ENCODE measurements around the gene ZNF25. TPM values are rescaled to one million over a fixed set of nuclear protein-coding genes. Genes with fewer than 3 reads are reported as not detected.
A peak's percentile ranks its signal among the peaks of the same experiment; 100 is the strongest.

ZNF25 gene
- total RNA-seq, 3 donors from 2014 or later (not counting 1 experiment from before 2014, with no cell fraction given) = 7.8 to 11.1 (median 8.8) TPM

DNA sequence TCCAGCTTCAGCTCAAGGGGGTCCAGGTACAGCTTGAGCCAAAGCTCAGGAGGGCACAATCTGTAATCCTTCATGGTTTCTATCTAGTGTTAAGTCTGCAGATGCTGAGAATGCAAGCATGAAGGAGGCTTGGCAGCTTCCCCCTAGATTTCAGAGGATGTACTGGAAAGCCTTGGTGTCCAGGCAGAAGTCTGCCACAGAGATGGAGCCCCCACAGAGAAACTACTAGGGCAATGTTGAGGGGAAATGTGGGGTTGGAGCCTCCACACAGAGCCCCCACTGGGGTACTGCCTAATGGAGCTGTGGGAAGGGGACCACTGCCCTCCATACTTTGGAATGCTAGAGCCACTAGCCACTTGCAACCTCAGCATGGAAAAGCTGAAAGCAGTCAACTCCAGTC is 11.4 kb downstream of the ZNF25 start:
- H3K27me3 Mint-ChIP-seq (ENCODE audit: low read depth in 2 of 2) = no peaks in the 10 kb centered on the region
- ATAC-seq = no peak
- Histone ChIP-seq H3K9me3 (ENCODE audit: control insufficient read depth, insufficient read depth, low read length) (peaks cover 10% of the 10 kb centered on the region), H3K27ac (ENCODE audit: low read length) (no peak overlapping the region), H3K27me3 (ENCODE audit: control insufficient read depth, insufficient read depth, low read length) (no peaks in the 10 kb centered on the region), H3K4me3 (ENCODE audit: low read length) (no peak overlapping the region), H3K36me3 (ENCODE audit: control insufficient read depth, insufficient read depth, low read length) (peaks cover 33% of the 10 kb centered on the region), H3K4me1 (ENCODE audit: control insufficient read depth, insufficient read depth, low read length) (no peaks in the 10 kb centered on the region)
- DNase-seq = no peak
- TF ChIP-seq, protein P1, sequence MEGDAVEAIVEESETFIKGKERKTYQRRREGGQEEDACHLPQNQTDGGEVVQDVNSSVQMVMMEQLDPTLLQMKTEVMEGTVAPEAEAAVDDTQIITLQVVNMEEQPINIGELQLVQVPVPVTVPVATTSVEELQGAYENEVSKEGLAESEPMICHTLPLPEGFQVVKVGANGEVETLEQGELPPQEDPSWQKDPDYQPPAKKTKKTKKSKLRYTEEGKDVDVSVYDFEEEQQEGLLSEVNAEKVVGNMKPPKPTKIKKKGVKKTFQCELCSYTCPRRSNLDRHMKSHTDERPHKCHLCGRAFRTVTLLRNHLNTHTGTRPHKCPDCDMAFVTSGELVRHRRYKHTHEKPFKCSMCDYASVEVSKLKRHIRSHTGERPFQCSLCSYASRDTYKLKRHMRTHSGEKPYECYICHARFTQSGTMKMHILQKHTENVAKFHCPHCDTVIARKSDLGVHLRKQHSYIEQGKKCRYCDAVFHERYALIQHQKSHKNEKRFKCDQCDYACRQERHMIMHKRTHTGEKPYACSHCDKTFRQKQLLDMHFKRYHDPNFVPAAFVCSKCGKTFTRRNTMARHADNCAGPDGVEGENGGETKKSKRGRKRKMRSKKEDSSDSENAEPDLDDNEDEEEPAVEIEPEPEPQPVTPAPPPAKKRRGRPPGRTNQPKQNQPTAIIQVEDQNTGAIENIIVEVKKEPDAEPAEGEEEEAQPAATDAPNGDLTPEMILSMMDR (IDR thresholded peaks at IDR 0.05) = no peak
- H3K4me1 Mint-ChIP-seq = no peaks in the 10 kb centered on the region
- H3K36me3 Mint-ChIP-seq = peaks cover 34% of the 10 kb centered on the region
- peaks cover 3 to 11% of the 10 kb centered on the region in 2 donors for H3K9me3 Mint-ChIP-seq
- H3K4me3 Mint-ChIP-seq = no peak overlapping the region
- H3K27ac Mint-ChIP-seq = no peak overlapping the region
- intact Hi-C loops (cut with micrococcal nuclease) = no loop called here

DNA sequence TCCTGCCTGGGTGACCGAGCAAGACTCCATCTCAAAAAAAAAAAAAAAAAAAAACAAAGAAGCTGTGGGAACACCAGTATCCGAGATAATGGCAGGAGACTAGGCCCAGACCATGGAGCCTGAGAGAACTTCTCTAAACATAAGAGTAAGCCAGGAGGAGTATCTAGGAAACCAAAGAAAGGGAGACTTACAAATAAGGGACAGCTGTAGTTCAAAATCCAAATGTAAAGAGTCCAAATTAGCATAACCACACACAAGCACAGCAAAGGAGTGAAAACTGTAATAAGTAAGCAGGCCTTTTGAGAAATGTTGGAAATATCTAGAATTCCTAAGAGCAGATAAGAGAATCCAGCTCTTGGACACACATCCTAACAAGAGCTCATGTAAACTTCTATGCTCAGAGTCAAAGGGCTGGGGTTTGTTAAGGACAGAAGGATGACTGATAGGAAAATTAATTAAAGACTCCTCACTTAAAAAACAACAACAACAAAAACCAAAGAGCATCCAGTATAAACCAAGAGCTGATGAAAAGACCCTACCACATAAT is 15.8 kb downstream of the ZNF25 start:
- H3K36me3 Mint-ChIP-seq = peaks cover 30% of the 10 kb centered on the region
- H3K9me3 ChIP-seq (ENCODE audit: control insufficient read depth, insufficient read depth, low read length) = peaks cover 10% of the 10 kb centered on the region

DNA sequence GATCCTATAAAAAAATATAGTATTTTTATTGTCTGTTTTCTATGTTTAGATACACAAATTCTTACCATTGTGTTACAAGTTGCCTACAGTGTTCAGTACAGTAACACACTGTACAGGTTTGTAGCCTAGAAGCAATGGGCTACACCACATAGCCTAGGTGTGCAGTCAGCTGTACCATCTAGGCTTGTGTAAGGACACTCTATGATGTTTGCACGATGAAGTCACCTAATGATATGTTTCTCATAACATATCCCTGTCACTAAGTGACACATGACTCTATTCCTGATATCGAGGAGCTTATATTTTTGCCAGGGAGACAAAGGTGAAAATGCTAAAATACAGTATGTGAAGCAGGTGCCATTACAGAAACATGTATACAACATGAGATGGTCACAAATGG is 18.6 kb downstream of the ZNF25 start:
- TF ChIP-seq, protein P1 (IDR thresholded peaks at IDR 0.05) = no peak
- Mint-ChIP-seq H3K27me3 (ENCODE audit: low read depth in 2 of 2) (no peaks in the 10 kb centered on the region), H3K4me1 (peaks cover 0 to 4% of the 10 kb centered on the region in 2 donors), H3K36me3 (peaks cover 42% of the 10 kb centered on the region), H3K27ac (no peak overlapping the region), H3K9me3 (peaks cover 0 to 2% of the 10 kb centered on the region in 2 donors), H3K4me3 (no peak overlapping the region)
- H3K9me3 ChIP-seq (ENCODE audit: control insufficient read depth, insufficient read depth, low read length) = no peaks in the 10 kb centered on the region
- WGBS (ENCODE audit: insufficient coverage) = 100% methylated on average over 2 of the region's 2 CpGs
- ATAC-seq (no peak), DNase-seq (no peak)
- H3K4me1 ChIP-seq (ENCODE audit: control insufficient read depth, insufficient read depth, low read length) = no peaks in the 10 kb centered on the region
- intact Hi-C loops (cut with micrococcal nuclease) = no loop called here
- no peak overlapping the region for H3K4me3 ChIP-seq (ENCODE audit: low read length)
- peaks cover 42% of the 10 kb centered on the region for H3K36me3 ChIP-seq (ENCODE audit: control insufficient read depth, insufficient read depth, low read length)
- H3K27me3 ChIP-seq (ENCODE audit: control insufficient read depth, insufficient read depth, low read length) = no peaks in the 10 kb centered on the region
- H3K27ac ChIP-seq (ENCODE audit: low read length) = no peak overlapping the region

More for the DNA sequence above, 15.8 kb downstream of the ZNF25 start:
- no peak for ATAC-seq
- peaks cover 0 to 4% of the 10 kb centered on the region in 2 donors for H3K4me1 Mint-ChIP-seq
- no peaks in the 10 kb centered on the region for H3K4me1 ChIP-seq (ENCODE audit: control insufficient read depth, insufficient read depth, low read length)
- no peak overlapping the region for H3K4me3 Mint-ChIP-seq
- H3K4me3 ChIP-seq (ENCODE audit: low read length) = no peak overlapping the region
- H3K36me3 ChIP-seq (ENCODE audit: control insufficient read depth, insufficient read depth, low read length) = peaks cover 37% of the 10 kb centered on the region
- TF ChIP-seq, protein P1 (IDR thresholded peaks at IDR 0.05) = no peak
- H3K27me3 ChIP-seq (ENCODE audit: control insufficient read depth, insufficient read depth, low read length) = no peaks in the 10 kb centered on the region
- intact Hi-C loops (cut with micrococcal nuclease) = no loop called here
- H3K27me3 Mint-ChIP-seq (ENCODE audit: low read depth in 2 of 2) = no peaks in the 10 kb centered on the region
- H3K9me3 Mint-ChIP-seq = peaks cover 3 to 5% of the 10 kb centered on the region in 2 donors
- H3K27ac ChIP-seq (ENCODE audit: low read length) = no peak overlapping the region
- 100% methylated on average over 2 of the region's 2 CpGs for WGBS (ENCODE audit: insufficient coverage)
- no peak overlapping the region for H3K27ac Mint-ChIP-seq
- DNase-seq = no peak

DNA sequence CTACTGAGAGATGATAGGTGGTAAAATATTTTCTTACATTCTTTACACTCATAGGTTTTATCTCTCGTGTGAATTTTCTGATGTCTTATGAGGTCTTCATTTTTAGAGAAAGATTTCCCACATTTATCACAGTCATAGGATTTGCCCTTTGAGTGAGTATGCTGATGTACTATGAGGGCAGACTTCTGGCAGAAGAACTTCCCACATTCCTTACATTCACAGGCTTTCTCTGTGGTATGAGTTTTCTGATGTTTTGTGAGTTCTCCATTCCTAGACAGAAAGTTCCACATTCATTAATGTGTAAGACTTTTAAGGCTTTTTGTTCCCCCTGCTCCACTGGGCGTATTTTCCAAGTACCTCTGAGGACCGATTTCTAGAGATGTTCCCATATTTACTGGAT is 23.5 kb downstream of the ZNF25 start:
- no peaks in the 10 kb centered on the region for H3K27me3 Mint-ChIP-seq (ENCODE audit: low read depth in 2 of 2)
- intact Hi-C loops (cut with micrococcal nuclease) = no loop called here
- peaks cover 62% of the 10 kb centered on the region for H3K36me3 ChIP-seq (ENCODE audit: control insufficient read depth, insufficient read depth, low read length)
- H3K27me3 ChIP-seq (ENCODE audit: control insufficient read depth, insufficient read depth, low read length) = no peaks in the 10 kb centered on the region
- no peak overlapping the region for H3K4me3 ChIP-seq (ENCODE audit: low read length)
- no peaks in the 10 kb centered on the region for H3K4me1 ChIP-seq (ENCODE audit: control insufficient read depth, insufficient read depth, low read length)
- H3K27ac Mint-ChIP-seq = peak overlapping the region in 1 of 2 donors; percentile 2
- TF ChIP-seq, protein P1 (IDR thresholded peaks at IDR 0.05) = no peak
- no peak overlapping the region for H3K27ac ChIP-seq (ENCODE audit: low read length)
- whole genome bisulfite sequencing (ENCODE audit: insufficient coverage) = 100% methylated on average over 2 of the region's 3 CpGs
- H3K9me3 ChIP-seq (ENCODE audit: control insufficient read depth, insufficient read depth, low read length) = no peaks in the 10 kb centered on the region
- H3K36me3 Mint-ChIP-seq = peaks cover 67% of the 10 kb centered on the region
- no peak for ATAC-seq
- peaks cover 0 to 2% of the 10 kb centered on the region in 2 donors for H3K9me3 Mint-ChIP-seq
- no peak overlapping the region for H3K4me3 Mint-ChIP-seq
- peaks cover 0 to 2% of the 10 kb centered on the region in 2 donors for H3K4me1 Mint-ChIP-seq
- DNase-seq = no peak

Measured in natural killer cell (primary cell).